Measurements from ENCODE around the gene TUBB.
A peak's percentile ranks its signal among the peaks of the same experiment; 100 is the strongest.

Gene TUBB

DNA sequence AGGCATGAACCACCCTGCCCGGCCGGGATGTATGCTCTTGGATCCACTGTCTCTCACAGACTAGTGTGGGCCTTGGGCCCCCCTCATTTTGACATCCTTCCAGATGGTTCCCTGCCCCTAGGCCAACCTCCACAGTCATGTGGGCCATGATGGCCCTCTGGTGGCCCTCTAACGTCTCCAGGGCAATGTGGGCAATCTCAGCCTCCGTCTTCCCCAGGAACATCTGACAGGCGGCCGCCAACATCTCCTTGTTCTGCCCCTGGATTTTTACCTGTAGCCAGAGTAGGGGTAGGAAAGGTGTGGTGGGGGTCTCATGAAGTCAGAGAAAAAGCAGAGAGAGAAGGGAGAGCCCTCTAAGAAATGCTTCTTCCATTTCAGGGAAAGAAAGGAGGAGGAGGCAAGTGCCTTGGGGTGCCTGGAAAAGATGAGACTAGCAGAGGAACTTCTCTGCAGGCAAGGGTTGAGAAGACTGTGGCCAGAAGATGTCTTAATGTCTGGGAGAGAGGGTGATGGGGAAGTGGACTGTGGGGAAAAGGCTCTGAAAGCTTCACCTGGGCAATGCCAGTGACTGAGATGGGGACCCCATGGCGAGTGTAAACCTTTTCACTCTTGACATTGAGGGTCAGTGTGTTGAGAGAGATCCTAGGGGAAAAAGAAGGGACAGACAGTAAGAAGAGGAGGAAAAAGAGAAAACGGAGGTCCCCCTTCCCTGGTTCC, 21.1 kb downstream of the TUBB start:
- H3K27ac ChIP-seq (ENCODE audit: low read depth, low read length, poor library complexity, severe bottlenecking), result peak overlapping the region; percentile 15
- peak overlapping the region; percentile 86 for H3K4me3 ChIP-seq (ENCODE audit: low read depth, low read length, poor library complexity, severe bottlenecking)
- no peaks in the 10 kb centered on the region for H3F3A ChIP-seq (ENCODE audit: insufficient read depth, low read length)
- H3K9me3 ChIP-seq (ENCODE audit: low read length), result no peaks in the 10 kb centered on the region
- no peaks in the 10 kb centered on the region for H3K79me2 ChIP-seq (ENCODE audit: insufficient read depth, low read length)
- peaks cover 37% of the 10 kb centered on the region for H3K36me3 ChIP-seq (ENCODE audit: insufficient read depth, low read length)
- H3K9ac ChIP-seq (ENCODE audit: low read length), result peak overlapping the region; percentile 84
- TF ChIP-seq CTCF (IDR thresholded peaks at IDR 0.05; ENCODE audit: low read length), result no peak
- TF ChIP-seq EZH2 (IDR thresholded peaks at IDR 0.05; ENCODE audit: borderline replicate concordance, low read length), result no peak
- no peaks in the 10 kb centered on the region for H4K20me1 ChIP-seq (ENCODE audit: insufficient read depth, low read length)
- peak overlapping the region; percentile 73 for H3K4me2 ChIP-seq (ENCODE audit: low read length)
- peaks cover 34% of the 10 kb centered on the region for H3K4me1 ChIP-seq (ENCODE audit: insufficient read depth, low read length, severe bottlenecking)
- no peaks in the 10 kb centered on the region; the same call in 1 of the 2 replicates for H3K27me3 ChIP-seq (ENCODE audit: insufficient read depth, low read length)
- H3K9me2 ChIP-seq (ENCODE audit: low read depth, low read length), result no peaks in the 10 kb centered on the region
- H2AFZ ChIP-seq (ENCODE audit: low read length), result no peak overlapping the region

GRCh38 chr6:30741789-30742315, 21.7 kb downstream of the TUBB start:
- no peaks in the 10 kb centered on the region for H3F3A ChIP-seq (ENCODE audit: insufficient read depth, low read length)
- no peak for TF ChIP-seq CTCF (IDR thresholded peaks at IDR 0.05; ENCODE audit: low read length)
- TF ChIP-seq EZH2 (IDR thresholded peaks at IDR 0.05; ENCODE audit: borderline replicate concordance, low read length), result no peak
- peak overlapping the region; percentile 73 for H3K4me2 ChIP-seq (ENCODE audit: low read length)
- H3K4me1 ChIP-seq (ENCODE audit: insufficient read depth, low read length, severe bottlenecking), result peaks cover 32% of the 10 kb centered on the region
- H4K20me1 ChIP-seq (ENCODE audit: insufficient read depth, low read length), result no peaks in the 10 kb centered on the region
- H2AFZ ChIP-seq (ENCODE audit: low read length), result no peak overlapping the region
- H3K27ac ChIP-seq (ENCODE audit: low read depth, low read length, poor library complexity, severe bottlenecking), result peak overlapping the region; percentile 15
- H3K4me3 ChIP-seq (ENCODE audit: low read depth, low read length, poor library complexity, severe bottlenecking), result peak overlapping the region; percentile 86
- peak overlapping the region; percentile 84 for H3K9ac ChIP-seq (ENCODE audit: low read length)
- H3K27me3 ChIP-seq (ENCODE audit: insufficient read depth, low read length), result no peaks in the 10 kb centered on the region; the same call in 1 of the 2 replicates
- no peaks in the 10 kb centered on the region for H3K9me3 ChIP-seq (ENCODE audit: low read length)
- H3K9me2 ChIP-seq (ENCODE audit: low read depth, low read length), result no peaks in the 10 kb centered on the region
- no peaks in the 10 kb centered on the region for H3K79me2 ChIP-seq (ENCODE audit: insufficient read depth, low read length)
- H3K36me3 ChIP-seq (ENCODE audit: insufficient read depth, low read length), result peaks cover 35% of the 10 kb centered on the region

DNA sequence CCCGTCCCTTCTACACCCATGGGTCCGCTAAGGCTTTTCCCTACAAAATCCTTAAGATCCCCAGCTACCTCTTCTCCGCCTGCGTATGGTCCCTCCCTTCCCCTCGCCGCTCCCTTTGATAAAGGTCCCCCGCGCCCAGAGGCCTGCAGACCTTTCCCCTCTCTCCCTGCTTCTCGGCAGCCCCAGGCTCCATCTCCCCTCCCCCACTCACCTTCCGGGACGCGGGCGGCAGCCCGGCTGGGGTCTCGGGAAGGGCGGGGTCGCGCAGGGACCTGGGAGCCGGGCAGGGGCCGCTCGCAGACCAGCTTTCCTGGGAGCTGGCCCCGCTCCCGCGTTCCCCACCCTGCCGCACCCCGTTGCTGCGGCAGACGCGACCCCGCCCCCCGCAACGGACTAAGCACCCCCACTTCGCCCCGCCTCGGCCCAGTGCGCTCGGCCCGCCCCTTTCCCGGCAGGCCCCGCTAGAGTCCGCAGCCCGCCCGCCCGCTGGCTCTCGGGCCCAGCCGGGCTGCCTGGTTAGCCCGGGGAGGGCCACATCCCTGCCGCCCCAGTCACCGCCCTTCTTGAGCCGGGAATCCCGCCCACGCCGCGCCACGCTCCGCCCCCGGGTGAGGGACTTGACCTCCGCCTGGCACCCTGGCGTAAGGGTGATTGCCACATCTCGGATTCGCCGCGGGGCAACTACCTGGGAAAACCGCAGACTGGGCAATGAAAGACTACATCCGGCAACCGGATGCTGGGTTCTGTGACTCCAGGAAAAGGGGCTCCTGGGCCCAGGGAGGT, 22.4 kb downstream of the TUBB start, which contains the start of gene FLOT1:
Gene FLOT1 (minus strand): TSS at position 372 of the 783 bp plus-strand sequence. CDS start 498 bp downstream, outside the sequence.
- no peaks in the 10 kb centered on the region; the same call in 1 of the 2 replicates for H3K27me3 ChIP-seq (ENCODE audit: insufficient read depth, low read length)
- peak within 1 kb of the TSS; percentile 15 for H3K27ac ChIP-seq (ENCODE audit: low read depth, low read length, poor library complexity, severe bottlenecking)
- no peaks in the 10 kb centered on the region for H3K9me3 ChIP-seq (ENCODE audit: low read length)

More for the DNA sequence above, 22.4 kb downstream of the TUBB start, which contains the start of gene FLOT1:
- Histone ChIP-seq H4K20me1 (ENCODE audit: insufficient read depth, low read length) (no peaks in the 10 kb centered on the region), H3K4me2 (ENCODE audit: low read length) (peak within 1 kb of the TSS; percentile 73), H3K79me2 (ENCODE audit: insufficient read depth, low read length) (no peaks in the 10 kb centered on the region), H3K9me2 (ENCODE audit: low read depth, low read length) (no peaks in the 10 kb centered on the region), H3K4me1 (ENCODE audit: insufficient read depth, low read length, severe bottlenecking) (peaks cover 27% of the 10 kb centered on the region), H3F3A (ENCODE audit: insufficient read depth, low read length) (no peaks in the 10 kb centered on the region), H3K4me3 (ENCODE audit: low read depth, low read length, poor library complexity, severe bottlenecking) (peak within 1 kb of the TSS; percentile 86), H3K36me3 (ENCODE audit: insufficient read depth, low read length) (peaks cover 29% of the 10 kb centered on the region), H2AFZ (ENCODE audit: low read length) (no peak within 1 kb of the TSS), H3K9ac (ENCODE audit: low read length) (peak within 1 kb of the TSS; percentile 84)
- no peak for TF ChIP-seq CTCF (IDR thresholded peaks at IDR 0.05; ENCODE audit: low read length)
- no peak for TF ChIP-seq EZH2 (IDR thresholded peaks at IDR 0.05; ENCODE audit: borderline replicate concordance, low read length)

Data from OCI-LY1 (cell line).